GM19099 (cell line): ENCODE data around the gene MIA.

ENCODE experiments used
- POLR2A ChIP-seq: IDR thresholded peaks from 3 replicates; pipeline ENCODE4 v1.6.1; 2011; ENCODE audit warnings: low read depth; ENCODE audit not compliant: insufficient read length; ENCODE audit errors: extremely low read depth

The MIA gene

DNA sequence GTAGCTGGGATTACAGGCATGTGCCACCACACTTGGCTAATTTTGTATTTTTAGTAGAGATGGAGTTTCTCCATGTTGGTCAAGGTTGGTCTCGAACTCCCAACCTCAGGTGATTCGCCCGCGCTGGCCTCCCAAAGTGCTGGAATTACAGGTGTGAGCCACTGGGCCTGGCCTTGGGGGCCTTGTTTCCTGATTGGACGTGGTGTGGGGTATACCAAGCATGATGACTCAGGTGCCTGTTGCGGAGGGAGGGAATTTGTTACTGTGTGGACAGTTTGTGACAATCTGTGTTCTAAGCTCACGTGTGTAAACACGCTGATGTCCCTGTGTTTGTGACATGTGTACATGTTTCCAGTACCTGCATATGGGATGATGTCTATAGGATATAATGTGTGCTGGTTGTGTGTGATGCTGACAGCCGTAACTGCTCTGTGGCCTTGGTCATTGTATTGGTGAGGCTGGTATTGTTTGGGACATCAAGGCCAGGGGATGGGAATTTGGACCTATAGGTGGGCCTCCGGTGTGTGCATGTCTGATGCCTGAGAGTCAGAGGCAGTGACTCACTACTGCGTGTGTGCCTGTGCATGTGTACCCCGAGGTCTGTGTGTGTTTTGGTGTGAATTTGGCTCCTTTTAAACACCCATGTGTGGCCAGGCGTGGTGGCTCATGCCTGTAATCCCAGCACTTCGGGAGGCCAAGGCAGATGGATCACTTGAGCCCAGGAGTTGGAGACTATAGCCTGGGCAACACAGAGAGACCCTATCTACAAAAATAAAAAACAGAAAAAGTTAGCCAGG lies 22.0 kb downstream of the MIA start:
- TF ChIP-seq POLR2A, result no peak

DNA sequence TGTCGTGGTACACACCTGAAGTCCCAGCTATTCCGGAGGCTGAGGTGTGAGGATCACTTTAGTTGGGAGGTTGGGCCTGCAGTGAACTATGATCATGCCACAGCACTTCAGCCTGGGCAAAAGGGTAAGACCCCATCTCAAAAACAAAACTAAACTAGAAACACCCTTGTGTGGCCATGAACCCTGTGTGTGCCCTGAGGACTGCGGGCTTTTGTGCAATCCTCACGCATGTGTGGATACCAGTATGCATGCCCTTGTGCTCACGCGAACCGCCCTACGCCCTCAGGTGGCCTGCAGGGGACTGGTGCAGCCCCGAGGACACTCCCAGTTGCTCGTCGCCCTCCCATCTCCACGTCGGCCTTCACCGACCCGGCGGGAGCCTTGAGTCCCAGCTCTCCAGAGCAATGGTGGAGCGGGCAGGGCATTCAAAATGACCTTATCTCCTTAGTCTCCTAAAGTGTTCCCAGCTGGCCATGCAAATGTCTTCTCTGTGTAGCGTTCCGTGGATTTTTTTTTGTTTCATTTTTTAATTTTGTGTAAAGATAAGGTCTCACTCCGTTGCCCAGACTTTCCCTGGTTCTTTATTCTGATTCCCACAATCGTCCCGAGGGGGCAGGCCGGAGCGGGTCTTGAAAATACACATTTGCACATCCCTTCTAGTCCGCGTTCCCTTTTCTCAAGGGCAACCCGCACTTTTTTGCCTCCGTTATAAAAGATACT lies 22.8 kb downstream of the MIA start:
- TF ChIP-seq POLR2A, result peak; percentile 85

DNA sequence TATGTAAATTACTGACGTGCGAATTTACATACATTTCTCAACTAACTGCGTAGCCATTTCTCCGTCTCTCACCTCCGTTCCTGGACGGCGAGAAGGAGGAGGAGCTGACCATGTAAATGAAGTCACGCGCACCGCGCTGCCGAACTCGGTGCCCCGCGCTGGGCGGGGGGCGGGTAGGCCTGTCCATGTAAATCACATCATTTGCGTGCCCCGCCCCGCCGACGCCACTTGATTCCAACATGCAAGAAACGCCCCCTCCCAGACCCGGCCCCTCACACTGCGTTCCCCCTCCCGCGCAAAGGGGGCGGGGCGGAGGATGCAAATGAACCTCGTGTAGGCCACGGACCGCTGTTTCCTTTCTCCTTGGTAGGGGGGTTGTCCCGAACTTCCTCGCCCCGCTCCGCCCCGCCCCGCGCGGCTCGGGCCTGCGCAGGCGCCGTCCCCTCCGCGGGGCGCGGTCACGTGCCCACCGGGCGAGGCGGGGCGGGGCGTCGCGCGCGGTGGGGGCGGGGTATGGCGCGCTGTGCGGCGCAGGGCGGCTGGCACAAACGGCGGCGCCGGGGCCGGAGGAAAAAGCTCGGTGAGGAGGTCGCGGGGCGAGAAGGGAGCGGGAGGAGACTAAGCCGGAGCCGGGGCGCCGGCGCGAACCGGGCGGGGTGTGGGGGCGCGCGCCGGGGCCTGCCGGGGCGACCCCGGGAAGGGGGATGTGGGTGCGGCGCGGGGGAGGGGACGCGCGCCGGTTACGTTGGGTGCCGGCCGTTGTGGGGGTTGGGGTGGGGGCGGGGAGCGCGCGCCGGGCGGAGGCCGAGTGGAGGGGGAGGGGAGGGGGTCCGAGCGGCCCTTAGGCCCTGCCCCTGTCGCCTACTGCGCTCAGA lies 23.6 kb downstream of the MIA start, which contains the start of gene EGLN2:
Gene EGLN2, plus strand, starts transcription at position 509 of the 875 bp plus-strand sequence. CDS start 1,382 bp downstream, outside the sequence.
- peak; percentile 68 for TF ChIP-seq POLR2A

DNA sequence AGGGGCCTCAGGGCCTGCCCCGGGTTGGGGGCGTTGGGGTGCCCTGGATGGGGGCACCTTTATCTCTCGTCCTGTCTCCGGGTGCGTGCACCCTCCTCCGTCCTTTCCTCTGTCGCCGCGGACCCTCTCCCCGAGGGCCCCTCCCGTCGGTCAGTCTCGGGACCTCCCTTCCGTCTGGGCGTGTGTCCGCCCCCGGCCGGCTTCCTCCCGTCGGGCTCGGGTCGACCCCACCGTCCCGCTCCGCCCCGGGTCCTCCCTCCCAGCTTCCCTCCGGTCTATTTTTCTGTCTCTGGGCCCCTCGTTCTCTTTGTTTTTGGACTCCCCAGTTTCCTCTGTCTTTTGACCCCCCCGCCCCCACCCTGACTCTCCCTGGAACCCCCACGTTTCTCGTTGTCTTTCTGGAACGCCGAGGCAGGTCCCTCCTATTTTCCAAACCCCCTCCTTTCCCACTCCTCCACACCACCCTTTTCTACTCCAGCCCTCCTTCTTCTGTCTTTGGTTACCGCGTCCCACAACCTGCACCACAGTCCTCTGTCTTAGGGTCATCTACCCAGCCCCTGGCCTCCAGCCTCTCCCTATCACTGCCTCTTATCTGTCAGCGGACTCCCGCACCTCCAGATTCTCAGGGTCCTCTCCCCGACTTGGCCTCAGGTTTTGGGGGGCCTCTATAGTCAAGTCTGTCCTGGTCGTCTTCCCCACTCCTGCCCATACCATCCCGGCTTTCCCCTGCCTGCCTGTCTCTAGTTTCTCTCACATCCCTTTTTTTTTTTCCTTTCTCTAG lies 24.4 kb downstream of the MIA start:
- no peak for TF ChIP-seq POLR2A

DNA sequence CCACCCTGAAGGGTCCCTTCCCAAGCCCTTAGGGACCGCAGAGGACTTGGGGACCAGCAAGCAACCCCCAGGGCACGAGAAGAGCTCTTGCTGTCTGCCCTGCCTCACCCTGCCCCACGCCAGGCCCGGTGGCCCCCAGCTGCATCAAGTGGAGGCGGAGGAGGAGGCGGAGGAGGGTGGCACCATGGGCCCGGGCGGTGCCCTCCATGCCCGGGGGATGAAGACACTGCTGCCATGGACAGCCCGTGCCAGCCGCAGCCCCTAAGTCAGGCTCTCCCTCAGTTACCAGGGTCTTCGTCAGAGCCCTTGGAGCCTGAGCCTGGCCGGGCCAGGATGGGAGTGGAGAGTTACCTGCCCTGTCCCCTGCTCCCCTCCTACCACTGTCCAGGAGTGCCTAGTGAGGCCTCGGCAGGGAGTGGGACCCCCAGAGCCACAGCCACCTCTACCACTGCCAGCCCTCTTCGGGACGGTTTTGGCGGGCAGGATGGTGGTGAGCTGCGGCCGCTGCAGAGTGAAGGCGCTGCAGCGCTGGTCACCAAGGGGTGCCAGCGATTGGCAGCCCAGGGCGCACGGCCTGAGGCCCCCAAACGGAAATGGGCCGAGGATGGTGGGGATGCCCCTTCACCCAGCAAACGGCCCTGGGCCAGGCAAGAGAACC lies 25.1 kb downstream of the MIA start:
- TF ChIP-seq POLR2A, result no peak

DNA sequence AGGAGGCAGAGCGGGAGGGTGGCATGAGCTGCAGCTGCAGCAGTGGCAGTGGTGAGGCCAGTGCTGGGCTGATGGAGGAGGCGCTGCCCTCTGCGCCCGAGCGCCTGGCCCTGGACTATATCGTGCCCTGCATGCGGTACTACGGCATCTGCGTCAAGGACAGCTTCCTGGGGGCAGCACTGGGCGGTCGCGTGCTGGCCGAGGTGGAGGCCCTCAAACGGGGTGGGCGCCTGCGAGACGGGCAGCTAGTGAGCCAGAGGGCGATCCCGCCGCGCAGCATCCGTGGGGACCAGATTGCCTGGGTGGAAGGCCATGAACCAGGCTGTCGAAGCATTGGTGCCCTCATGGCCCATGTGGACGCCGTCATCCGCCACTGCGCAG lies 25.7 kb downstream of the MIA start:
- no peak for TF ChIP-seq POLR2A

DNA sequence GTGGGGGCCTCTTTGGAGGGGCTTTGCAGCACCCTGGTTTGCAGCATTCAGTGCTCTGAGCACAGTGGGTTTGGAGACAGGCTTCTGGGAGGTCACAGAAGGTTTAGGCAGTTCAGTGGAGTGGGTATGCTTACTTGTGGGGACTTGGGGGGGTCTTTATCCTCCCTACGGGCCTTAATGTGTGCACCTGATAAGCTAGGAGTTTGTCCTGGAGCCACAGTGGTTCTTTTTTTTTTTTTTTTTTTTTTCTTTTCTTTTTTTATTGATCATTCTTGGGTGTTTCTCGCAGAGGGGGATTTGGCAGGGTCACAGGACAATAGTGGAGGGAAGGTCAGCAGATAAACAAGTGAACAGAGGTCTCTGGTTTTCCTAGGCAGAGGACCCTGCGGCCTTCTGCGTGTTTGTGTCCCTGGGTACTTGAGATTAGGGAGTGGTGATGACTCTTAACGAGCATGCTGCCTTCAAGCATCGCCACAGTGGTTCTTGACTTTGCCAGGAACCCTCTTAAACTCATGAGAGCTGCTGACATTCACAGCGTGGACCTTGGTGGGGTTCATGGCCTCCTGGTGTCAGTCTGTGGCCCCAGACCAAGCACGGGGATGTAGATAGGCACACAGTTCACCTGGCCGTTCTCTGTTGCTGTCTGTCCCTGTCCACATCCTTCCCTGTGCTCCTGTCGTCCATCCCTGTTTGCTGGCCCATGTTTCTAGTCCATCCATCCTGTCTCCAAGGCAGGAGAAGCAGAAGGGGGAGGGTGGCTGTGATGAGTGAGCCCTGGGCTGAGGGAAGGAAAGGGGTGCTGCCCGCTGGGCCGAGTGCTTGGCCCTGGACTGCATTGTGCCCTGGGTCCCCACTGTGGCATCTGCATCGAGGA lies 26.3 kb downstream of the MIA start:
- TF ChIP-seq POLR2A, result no peak

DNA sequence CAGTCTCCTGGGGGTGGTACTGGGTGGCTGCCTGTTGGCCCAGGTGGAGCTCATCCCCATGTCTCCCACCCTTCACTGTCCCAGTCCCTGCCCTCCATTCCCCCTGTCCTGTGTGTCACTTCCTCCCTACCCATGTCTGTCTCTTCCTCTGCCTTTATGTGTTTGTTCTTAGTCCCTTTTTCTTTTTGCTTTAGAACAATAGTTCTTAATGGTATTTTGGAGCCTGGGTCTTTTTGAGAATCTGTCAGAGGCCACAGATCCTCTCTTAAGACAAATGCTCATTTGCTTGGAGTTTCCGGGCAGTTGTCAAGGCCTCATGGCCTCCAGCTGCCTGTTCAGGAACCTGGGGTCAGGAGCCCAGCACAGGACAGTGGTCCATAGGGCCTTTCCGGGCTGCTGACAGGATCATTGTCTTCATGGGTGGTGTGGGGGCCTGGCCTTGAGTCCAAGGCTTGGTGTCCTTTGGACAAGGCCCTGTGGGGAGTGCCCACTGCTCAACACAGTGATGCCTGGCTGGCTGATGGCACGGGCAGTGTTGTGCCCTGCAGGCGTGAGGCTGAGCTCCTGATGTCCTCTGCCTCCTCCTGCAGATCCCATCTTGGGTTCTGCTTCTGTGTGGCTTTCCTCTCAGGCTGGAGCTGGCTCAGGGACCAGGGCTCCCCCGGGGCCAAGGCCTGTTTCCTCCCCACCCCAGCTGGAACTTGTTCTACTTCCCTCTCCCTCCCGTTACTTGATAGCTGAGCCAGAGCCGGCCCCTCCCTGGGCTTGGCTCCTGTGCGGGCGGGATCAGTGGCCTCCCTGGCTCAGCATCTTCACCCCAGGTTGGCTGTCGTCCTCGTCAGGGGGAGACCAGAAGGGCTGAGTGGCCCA lies 27.2 kb downstream of the MIA start:
- TF ChIP-seq POLR2A, result no peak

DNA sequence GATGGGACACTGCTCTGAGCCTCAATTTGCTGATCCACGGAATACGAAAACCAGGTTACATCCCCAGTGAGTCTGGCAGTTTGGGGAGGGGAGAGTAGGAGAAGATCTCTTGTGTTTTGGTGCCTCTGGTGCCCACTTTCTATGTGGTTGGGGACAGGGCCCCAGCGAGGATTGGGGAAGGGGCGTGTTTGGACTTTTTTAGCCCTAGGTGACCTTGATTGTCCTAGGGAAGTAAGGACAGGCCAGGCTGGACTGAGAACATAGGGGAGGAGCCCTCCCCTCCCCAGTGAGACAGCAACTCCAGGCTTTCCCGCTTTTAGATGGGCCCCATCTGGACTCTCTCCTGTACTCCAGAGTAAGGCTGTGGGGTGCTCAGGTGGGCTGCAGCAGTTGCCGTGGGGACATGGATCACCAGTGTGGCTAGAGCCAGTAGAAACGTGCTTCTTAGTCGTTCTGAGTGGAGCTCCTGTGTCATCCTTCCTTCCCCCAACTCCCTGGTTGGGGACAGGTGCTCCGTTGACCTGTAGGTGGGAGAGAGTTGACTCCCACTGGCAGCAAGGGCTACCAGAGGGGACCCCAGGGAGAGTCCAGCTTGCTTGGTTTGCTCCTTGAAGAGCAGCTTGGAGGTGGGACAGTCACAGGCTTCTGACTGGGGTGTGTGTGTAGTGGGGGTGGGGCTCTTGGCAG lies 28.0 kb downstream of the MIA start:
- no peak for TF ChIP-seq POLR2A

DNA sequence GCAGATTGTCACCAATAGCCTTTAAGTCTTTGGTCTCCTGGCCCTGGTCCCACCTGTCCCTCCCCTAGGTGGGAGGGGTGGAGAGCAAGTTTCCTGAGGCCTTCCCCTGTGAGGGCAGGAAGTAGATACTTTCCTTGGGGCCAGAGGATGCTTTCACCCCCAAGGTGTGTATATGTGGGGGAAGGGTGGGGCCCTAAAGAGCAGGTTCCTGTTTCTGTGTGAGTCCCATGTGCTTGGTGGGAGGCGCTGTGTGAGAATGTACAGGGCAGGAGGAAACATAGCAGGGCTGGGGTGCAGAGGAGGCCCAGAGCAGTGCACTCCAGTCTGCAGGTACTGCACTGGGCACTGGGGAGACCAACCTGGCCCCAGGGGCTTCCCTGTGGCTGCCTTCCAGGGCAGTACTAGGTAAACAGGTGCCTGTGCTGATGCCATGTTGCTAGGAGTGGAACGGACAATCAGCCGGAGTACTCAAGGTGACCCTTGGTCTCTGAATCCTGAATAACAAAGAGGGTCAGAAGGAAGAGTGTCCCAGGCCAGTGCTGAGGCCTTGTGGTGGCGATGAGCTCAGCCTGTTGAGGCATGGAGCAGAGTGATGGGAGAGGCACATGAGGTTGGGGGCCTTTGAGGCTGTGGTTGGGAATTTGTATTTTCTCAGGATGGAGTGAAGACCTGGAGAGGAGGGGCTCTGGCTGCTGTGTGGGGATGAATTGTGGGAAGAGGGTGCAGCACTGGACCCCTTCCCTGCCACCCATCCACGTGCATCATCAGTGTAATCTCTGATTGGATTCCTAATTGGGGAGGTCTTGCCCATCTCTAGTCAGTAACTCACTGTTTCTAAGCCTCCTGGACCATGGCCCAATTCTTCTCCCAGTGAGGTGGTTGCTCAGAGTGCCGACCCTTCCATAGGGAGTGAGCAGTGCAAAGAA lies 28.8 kb downstream of the MIA start:
- TF ChIP-seq POLR2A, result no peak
